ENCODE data around the gene HIBADH. TPM values are rescaled to one million over a fixed set of nuclear protein-coding genes. Genes with fewer than 3 reads are reported as not detected.

HIBADH gene
- total and polyA plus RNA-seq, 10 of the 15 experiments (the other 5 are each of a cell fraction or from before 2014, with no cell fraction given) = 8.7 to 36.1 (median 18.6) TPM

- TF ChIP-seq MLLT1 (IDR thresholded peaks at IDR 0.05) = 0 out of 2 replicates have a peak, but pooled peaks have one; percentile 15
- no peak for TF ChIP-seq ZSCAN29 (IDR thresholded peaks at IDR 0.05)
- TF ChIP-seq POU2F2 (IDR thresholded peaks at IDR 0.05; ENCODE audit: borderline replicate concordance, low read depth, low read length) = peak; percentile 74; the same call in 2 of the 3 replicates
- TF ChIP-seq ATF2 (IDR thresholded peaks at IDR 0.05; ENCODE audit: low read length) = no peak
- peak; percentile 28; the same call in 1 of the 2 replicates for TF ChIP-seq ZBTB40 (IDR thresholded peaks at IDR 0.05; ENCODE audit: borderline replicate concordance)
Observed at GRCh38 chr7:27697861-27698430, 35.3 kb upstream of the HIBADH start (continued).
